OCI-LY7 (cell line): Measurements from ENCODE around the gene NSD1. TPM values are rescaled to one million over a fixed set of nuclear protein-coding genes. Genes with fewer than 3 reads are reported as not detected.

Experiments
- BruUV-seq: library from RNA; stranded (reverse); fragments of 400-500 nt; replicated peaks from 2 replicates; lab custom pipeline; 2021; lab: Mats Ljungman, UMichigan
- CTCF ChIA-PET: fragments of 300-600 bp; sonication (Branson Sonifier 250); formaldehyde crosslinking; loops from one replicate; lab custom pipeline; 2022; ENCODE audit warnings: antibody characterized with exemption; ENCODE audit not compliant: unreplicated experiment; lab: Charles Lee
- POLR2A ChIA-PET: fragments of 300-600 bp; sonication (Branson Sonifier 250); formaldehyde crosslinking; loops from one replicate; lab custom pipeline; 2022; ENCODE audit warnings: antibody characterized with exemption; lab: Charles Lee
- DNase-seq: peaks from one replicate; pipeline ENCODE4 v3.0.0-alpha.2; 2015; ENCODE audit warnings: low spot score
- H2AFZ ChIP-seq: fragments of 200-600 bp; sonication (generic), shearing (Covaris generic); 2 replicates; pipeline ENCODE4 v1.6.1; 2014; ENCODE audit warnings: mild to moderate bottlenecking, antibody characterized with exemption, low read length, moderate library complexity
- H3K27ac ChIP-seq: fragments of 200-600 bp; sonication (generic); 2 replicates; pipeline ENCODE4 v1.5.1; 2014; ENCODE audit warnings: mixed run types, low read depth, mild to moderate bottlenecking, moderate library complexity, low read length, inconsistent platforms; ENCODE audit not compliant: poor library complexity, severe bottlenecking
- H3K36me3 ChIP-seq: fragments of 200-600 bp; sonication (generic); 2 replicates; pipeline ENCODE4 v1.6.1; 2014; ENCODE audit warnings: mild to moderate bottlenecking, antibody characterized with exemption, low read length, moderate library complexity, mixed read lengths; ENCODE audit not compliant: insufficient read depth
- H3K4me1 ChIP-seq: fragments of 200-600 bp; sonication (generic); 2 replicates; pipeline ENCODE4 v1.5.1; 2014; ENCODE audit warnings: mild to moderate bottlenecking, low read length; ENCODE audit not compliant: insufficient read depth, poor library complexity, severe bottlenecking
- H3K4me2 ChIP-seq: fragments of 200-600 bp; sonication (generic); 2 replicates; pipeline ENCODE4 v1.6.1; 2014; ENCODE audit warnings: mild to moderate bottlenecking, low read length
- H3K4me3 ChIP-seq: fragments of 200-600 bp; sonication (generic); 2 replicates; pipeline ENCODE4 v1.5.1; 2014; ENCODE audit warnings: mild to moderate bottlenecking, low read depth, low read length; ENCODE audit not compliant: poor library complexity, severe bottlenecking
- H3K79me2 ChIP-seq: fragments of 200-600 bp; sonication (generic); 2 replicates; pipeline ENCODE4 v1.6.1; 2016; ENCODE audit warnings: low read depth, mild to moderate bottlenecking, low read length, moderate library complexity, mixed read lengths; ENCODE audit not compliant: insufficient read depth
- H3K9me2 ChIP-seq: fragments of 200-600 bp; sonication (generic); 2 replicates; pipeline ENCODE4 v1.6.1; 2016; ENCODE audit warnings: mild to moderate bottlenecking, low read length, mixed read lengths; ENCODE audit not compliant: insufficient read depth
- H3K9me3 ChIP-seq: fragments of 200-600 bp; sonication (generic); 2 replicates; pipeline ENCODE4 v1.6.1; 2014; ENCODE audit warnings: mild to moderate bottlenecking, mixed run types, low read length, mixed read lengths
- H4K20me1 ChIP-seq: fragments of 200-600 bp; sonication (generic); 2 replicates; pipeline ENCODE4 v1.6.1; 2014; ENCODE audit warnings: mild to moderate bottlenecking, antibody characterized with exemption, low read length, moderate library complexity, mixed read lengths; ENCODE audit not compliant: insufficient read depth
- CTCF ChIP-seq: fragments of 200-600 bp; sonication (generic); conservative IDR thresholded peaks from 2 replicates; pipeline ENCODE4 v1.5.1; 2014; ENCODE audit warnings: mild to moderate bottlenecking, antibody characterized with exemption, low read length, moderate library complexity, mixed read lengths
- EZH2phosphoT487 ChIP-seq: fragments of 200-600 bp; sonication (generic); IDR thresholded peaks from 2 replicates; pipeline ENCODE4 v1.6.1; 2018; ENCODE audit warnings: low read depth, borderline replicate concordance, mild to moderate bottlenecking, mixed run types, antibody characterized with exemption, low read length, moderate library complexity, mixed read lengths
- intact Hi-C: fragments of 100-400 bp; cut with micrococcal nuclease; formaldehyde crosslinking; loops from one replicate; pipeline ENCODE4 v1.10.0; 2022; ENCODE audit not compliant: unreplicated experiment
- total RNA-seq, 2 experiments: library from RNA; depleted of rRNA in 1 of 2; stranded (reverse); fragments of >200 nt in 1 of 2; shearing (Covaris generic) in 1 of 2; gene quantifications; 2 replicates each; pipeline ENCODE4 v1.2.3, GENCODE V29; 2014 to 2022

NSD1 gene
- total RNA-seq, 2 experiments from 2014 or later = 64.3 to 142 TPM

- Histone ChIP-seq H3K9me2 (no peaks in the 10 kb centered on the region), H3K4me2 (no peak overlapping the region), H3K79me2 (peaks cover 3% of the 10 kb centered on the region; the same call in 1 of the 2 replicates), H3K9me3 (no peaks in the 10 kb centered on the region), H3K36me3 (peaks cover 82% of the 10 kb centered on the region), H2AFZ (no peak overlapping the region), H3K4me1 (peaks cover 39% of the 10 kb centered on the region), H3K4me3 (no peak overlapping the region), H4K20me1 (no peaks in the 10 kb centered on the region), H3K27ac (no peak overlapping the region)
- ChIA-PET CTCF (interaction anchor here (0.9 kb wide), 1 partner anchor 13 kb away, joined by 3 read pairs; no protein-coding TSS in a partner anchor), POLR2A (interaction anchor here (0.6 kb wide), 1 partner anchor 77 kb away, joined by 3 read pairs; no protein-coding TSS in a partner anchor)
- TF ChIP-seq CTCF = no peak
- no peak for TF ChIP-seq EZH2phosphoT487
- no peak for DNase-seq
- BruUV-seq = no TSS peak
- intact Hi-C loops = no loop called here
Measured at GRCh38 chr5:177295924-177296323, 162.4 kb downstream of the NSD1 start.

GRCh38 chr5:177296581-177296980, 163.0 kb downstream of the NSD1 start:
- intact Hi-C loops = no loop called here
- no peak overlapping the region for H3K4me3 ChIP-seq
- DNase-seq = no peak
- ChIA-PET CTCF (interaction anchor here (0.9 kb wide), 2 partner anchors 12 to 82 kb away, joined by 3 to 4 read pairs; no protein-coding TSS in a partner anchor), POLR2A (interaction anchor here (0.6 to 0.9 kb wide), 3 partner anchors 12 to 77 kb away, joined by 3 read pairs; no protein-coding TSS in a partner anchor)
- H3K27ac ChIP-seq = peak overlapping the region; percentile 17
- H3K36me3 ChIP-seq = peaks cover 85% of the 10 kb centered on the region
- no peak overlapping the region for H2AFZ ChIP-seq
- no peaks in the 10 kb centered on the region for H4K20me1 ChIP-seq
- no peaks in the 10 kb centered on the region for H3K9me3 ChIP-seq
- no peaks in the 10 kb centered on the region for H3K9me2 ChIP-seq
- H3K4me1 ChIP-seq = peaks cover 39% of the 10 kb centered on the region
- peaks cover 10% of the 10 kb centered on the region; the same call in 1 of the 2 replicates for H3K79me2 ChIP-seq
- no TSS peak for BruUV-seq
- no peak for TF ChIP-seq EZH2phosphoT487
- no peak for TF ChIP-seq CTCF
- H3K4me2 ChIP-seq = no peak overlapping the region

GRCh38 chr5:177297922-177298321, 164.3 kb downstream of the NSD1 start:
- H3K4me3 ChIP-seq = no peak overlapping the region
- H4K20me1 ChIP-seq = no peaks in the 10 kb centered on the region
- POLR2A ChIA-PET = interaction anchor here (0.9 kb wide), 1 partner anchor 170 kb away, joined by 3 read pairs; no protein-coding TSS in a partner anchor
- peaks cover 46% of the 10 kb centered on the region for H3K4me1 ChIP-seq
- BruUV-seq = no TSS peak
- H3K79me2 ChIP-seq = peaks cover 16% of the 10 kb centered on the region; the same call in 1 of the 2 replicates
- no peak overlapping the region for H2AFZ ChIP-seq
- TF ChIP-seq CTCF (no peak), EZH2phosphoT487 (no peak)
- CTCF ChIA-PET = no interaction called here
- no peaks in the 10 kb centered on the region for H3K9me2 ChIP-seq
- H3K36me3 ChIP-seq = peaks cover 77% of the 10 kb centered on the region
- intact Hi-C loops = no loop called here
- H3K4me2 ChIP-seq = no peak overlapping the region
- H3K9me3 ChIP-seq = no peaks in the 10 kb centered on the region
- DNase-seq = no peak
- H3K27ac ChIP-seq = no peak overlapping the region
